Lower leg skin (tissue), 3 donors: ENCODE results near the gene PRCP.

Source experiments
- POLR2A ChIP-seq, 2 donors: fragments of 450-650 bp; IDR thresholded peaks; one replicate each; pipeline ENCODE4 v1.6.1; 2016 to 2017; ENCODE audit warnings: antibody characterized with exemption in 2 of 2, mild to moderate bottlenecking in 1 of 2, moderate library complexity in 1 of 2
- TF ChIP-seq, protein P1 (sequence below), 3 donors: fragments of 450-650 bp; IDR thresholded peaks; one replicate each; pipeline ENCODE4 v1.5.1; 2016; ENCODE audit warnings: antibody characterized with exemption in 3 of 3, mild to moderate bottlenecking in 3 of 3, moderate library complexity in 2 of 3

- TF ChIP-seq, protein P1, sequence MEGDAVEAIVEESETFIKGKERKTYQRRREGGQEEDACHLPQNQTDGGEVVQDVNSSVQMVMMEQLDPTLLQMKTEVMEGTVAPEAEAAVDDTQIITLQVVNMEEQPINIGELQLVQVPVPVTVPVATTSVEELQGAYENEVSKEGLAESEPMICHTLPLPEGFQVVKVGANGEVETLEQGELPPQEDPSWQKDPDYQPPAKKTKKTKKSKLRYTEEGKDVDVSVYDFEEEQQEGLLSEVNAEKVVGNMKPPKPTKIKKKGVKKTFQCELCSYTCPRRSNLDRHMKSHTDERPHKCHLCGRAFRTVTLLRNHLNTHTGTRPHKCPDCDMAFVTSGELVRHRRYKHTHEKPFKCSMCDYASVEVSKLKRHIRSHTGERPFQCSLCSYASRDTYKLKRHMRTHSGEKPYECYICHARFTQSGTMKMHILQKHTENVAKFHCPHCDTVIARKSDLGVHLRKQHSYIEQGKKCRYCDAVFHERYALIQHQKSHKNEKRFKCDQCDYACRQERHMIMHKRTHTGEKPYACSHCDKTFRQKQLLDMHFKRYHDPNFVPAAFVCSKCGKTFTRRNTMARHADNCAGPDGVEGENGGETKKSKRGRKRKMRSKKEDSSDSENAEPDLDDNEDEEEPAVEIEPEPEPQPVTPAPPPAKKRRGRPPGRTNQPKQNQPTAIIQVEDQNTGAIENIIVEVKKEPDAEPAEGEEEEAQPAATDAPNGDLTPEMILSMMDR (IDR thresholded peaks at IDR 0.05), result no peak
- no peak for TF ChIP-seq POLR2A (IDR thresholded peaks at IDR 0.05)
Measured at GRCh38 chr11:82871646-82872045, 28.6 kb downstream of the PRCP start.
